ENCODE results near the gene CTNNBL1.

GRCh38 chr20:37777012-37777950 is 83.5 kb downstream of the CTNNBL1 start:
- no peak for TF ChIP-seq POLR2AphosphoS5 (IDR thresholded peaks at IDR 0.05)
- TF ChIP-seq, protein P1, sequence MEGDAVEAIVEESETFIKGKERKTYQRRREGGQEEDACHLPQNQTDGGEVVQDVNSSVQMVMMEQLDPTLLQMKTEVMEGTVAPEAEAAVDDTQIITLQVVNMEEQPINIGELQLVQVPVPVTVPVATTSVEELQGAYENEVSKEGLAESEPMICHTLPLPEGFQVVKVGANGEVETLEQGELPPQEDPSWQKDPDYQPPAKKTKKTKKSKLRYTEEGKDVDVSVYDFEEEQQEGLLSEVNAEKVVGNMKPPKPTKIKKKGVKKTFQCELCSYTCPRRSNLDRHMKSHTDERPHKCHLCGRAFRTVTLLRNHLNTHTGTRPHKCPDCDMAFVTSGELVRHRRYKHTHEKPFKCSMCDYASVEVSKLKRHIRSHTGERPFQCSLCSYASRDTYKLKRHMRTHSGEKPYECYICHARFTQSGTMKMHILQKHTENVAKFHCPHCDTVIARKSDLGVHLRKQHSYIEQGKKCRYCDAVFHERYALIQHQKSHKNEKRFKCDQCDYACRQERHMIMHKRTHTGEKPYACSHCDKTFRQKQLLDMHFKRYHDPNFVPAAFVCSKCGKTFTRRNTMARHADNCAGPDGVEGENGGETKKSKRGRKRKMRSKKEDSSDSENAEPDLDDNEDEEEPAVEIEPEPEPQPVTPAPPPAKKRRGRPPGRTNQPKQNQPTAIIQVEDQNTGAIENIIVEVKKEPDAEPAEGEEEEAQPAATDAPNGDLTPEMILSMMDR (IDR thresholded peaks at IDR 0.05): no peak
- TF ChIP-seq POLR2A (IDR thresholded peaks at IDR 0.05): no peak

Measured in stomach (tissue), 4 donors.